Measurements from ENCODE around the gene PPIE. TPM values are rescaled to one million over a fixed set of nuclear protein-coding genes. Genes with fewer than 3 reads are reported as not detected.
"Not testable (repeated sequence)": the region's sequence is repeated elsewhere in the genome, so short reads cannot be mapped to it uniquely, and the experiment has no call there.

The PPIE gene
- total and polyA plus RNA-seq, 5 donors = 30.8 to 37.6 (median 34.3) TPM

DNA sequence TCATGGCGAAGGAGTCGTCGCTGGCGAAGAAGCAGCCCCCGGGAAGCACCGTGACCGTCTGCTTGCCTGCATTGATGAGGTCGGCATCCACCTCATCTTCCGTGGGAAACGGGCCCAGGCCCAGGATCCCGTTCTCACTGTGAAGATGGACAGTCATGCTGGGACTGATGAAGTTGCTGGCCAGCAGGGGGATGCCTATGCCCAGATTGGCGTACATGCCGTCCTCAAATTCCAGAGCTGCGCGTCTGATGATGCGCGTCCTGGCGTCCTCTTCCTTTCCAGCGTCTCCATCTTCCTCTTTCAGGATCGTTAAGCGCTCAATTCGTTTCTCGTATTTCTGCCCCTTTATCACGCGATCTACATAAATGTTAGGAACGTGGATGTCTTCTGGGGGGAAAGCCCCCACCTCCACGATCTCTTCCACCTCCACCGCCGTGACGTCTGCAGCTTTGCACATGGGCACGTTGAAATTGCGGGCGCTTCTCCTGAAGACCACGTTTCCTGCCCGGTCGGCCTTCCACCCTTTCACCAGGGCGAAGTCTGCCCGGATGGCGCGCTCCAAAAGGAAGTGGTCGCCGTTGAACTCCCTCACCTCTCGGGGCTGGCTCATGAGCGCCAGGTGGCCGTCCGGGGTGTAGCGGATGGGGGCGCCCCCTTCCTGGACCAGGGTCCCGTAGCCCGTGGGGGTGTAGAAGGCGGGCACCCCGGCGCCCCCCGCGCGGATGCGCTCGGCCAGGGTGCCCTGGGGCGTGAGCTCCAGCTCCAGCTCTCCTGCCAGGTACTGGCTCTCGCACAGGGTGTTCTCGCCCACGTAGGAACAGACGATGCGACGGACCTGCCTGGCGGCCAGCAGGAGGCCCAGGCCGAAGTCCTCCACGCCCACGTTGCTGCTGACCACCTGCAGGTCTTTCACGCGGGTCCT lies 31.7 kb downstream of the PPIE start:
- H3K4me1 ChIP-seq (ENCODE audit: control insufficient read depth, insufficient read depth, low read length); intact Hi-C loops (cut with DNase I); H3K27ac ChIP-seq (ENCODE audit: low read length); H3K4me3 ChIP-seq (ENCODE audit: low read length); H3K9me3 ChIP-seq (ENCODE audit: control insufficient read depth, low read length); H3K27me3 ChIP-seq (ENCODE audit: control insufficient read depth, insufficient read depth); DNase-seq: not testable (repeated sequence)
- ATAC-seq = peak; percentile 50 to 66
- WGBS = 5% methylated on average over 21 of the region's 71 CpGs

DNA sequence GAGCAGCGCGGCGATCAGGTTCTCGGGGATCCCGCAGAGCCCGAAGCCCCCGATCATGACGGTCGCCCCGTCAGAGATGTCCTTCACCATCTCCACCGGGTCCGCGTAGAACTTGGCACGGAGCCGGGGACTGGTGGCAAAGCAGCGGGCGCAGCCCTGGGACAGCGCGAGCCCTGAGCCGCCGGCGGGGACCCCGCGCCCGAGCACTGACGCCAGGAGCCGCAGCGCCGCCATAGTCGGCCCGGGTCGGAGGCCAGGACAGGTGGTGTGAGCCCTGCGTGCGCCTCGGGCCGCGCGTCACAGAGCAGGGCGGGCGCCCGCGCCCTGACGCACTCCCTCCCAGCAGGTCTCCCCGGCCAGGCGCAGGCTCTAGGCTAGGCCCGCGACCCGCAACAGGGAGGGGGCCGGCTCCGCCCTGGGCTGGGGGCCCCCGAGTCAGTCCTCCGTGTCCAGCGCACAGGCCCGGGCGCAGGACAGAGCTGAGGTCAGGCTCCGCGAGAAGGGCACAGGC lies 32.4 kb downstream of the PPIE start, which contains the start of gene OXCT2:
Gene OXCT2 (minus strand): TSS at position 327 of the 511 bp plus-strand sequence. CDS start 93 bp downstream, at position 234.
- H3K4me1 ChIP-seq (ENCODE audit: control insufficient read depth, insufficient read depth, low read length); H3K27me3 ChIP-seq (ENCODE audit: control insufficient read depth, insufficient read depth); H3K27ac ChIP-seq (ENCODE audit: low read length); H3K4me3 ChIP-seq (ENCODE audit: low read length); H3K9me3 ChIP-seq (ENCODE audit: control insufficient read depth, low read length); DNase-seq; intact Hi-C loops (cut with DNase I): not testable (repeated sequence)
- peak; percentile 4 to 49 for ATAC-seq
- WGBS = 4% methylated on average over 30 of the region's 57 CpGs

DNA sequence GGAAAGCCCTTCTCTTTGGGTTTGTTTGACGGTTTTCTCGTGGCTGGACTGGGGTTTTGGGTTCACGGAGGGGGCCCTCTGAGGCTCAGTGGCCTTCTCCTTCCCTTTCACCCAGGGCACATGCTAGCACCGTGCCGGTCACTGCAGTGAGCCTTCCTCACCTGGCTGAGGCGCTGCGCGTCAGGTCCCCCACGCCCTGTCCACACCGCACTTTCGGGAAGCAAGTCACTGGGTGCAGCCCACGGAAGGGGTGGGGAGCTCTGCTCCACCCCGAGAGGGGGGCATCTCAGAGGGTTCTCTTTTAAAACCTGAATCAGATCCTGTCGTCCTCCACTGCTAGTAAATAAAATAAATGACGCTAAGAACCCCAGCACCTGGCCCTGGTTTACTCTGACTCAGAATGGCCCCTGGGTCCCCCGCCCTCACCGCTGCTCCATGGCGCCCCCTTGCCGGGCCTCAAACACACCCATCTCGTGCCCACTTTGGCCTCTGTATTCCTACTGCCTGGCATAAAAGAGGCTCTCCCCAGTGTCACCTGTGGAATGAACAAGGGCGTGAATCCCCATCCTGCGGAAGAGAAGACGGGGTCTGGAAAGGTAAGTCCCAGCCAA lies 34.8 kb downstream of the PPIE start:
- H3K27me3 ChIP-seq (ENCODE audit: control insufficient read depth, insufficient read depth); ATAC-seq; intact Hi-C loops (cut with DNase I); H3K4me1 ChIP-seq (ENCODE audit: control insufficient read depth, insufficient read depth, low read length); H3K4me3 ChIP-seq (ENCODE audit: low read length); H3K9me3 ChIP-seq (ENCODE audit: control insufficient read depth, low read length); DNase-seq; H3K27ac ChIP-seq (ENCODE audit: low read length): not testable (repeated sequence)
- 14% methylated on average over 3 of the region's 23 CpGs for WGBS

- H3K9me3 ChIP-seq (ENCODE audit: control insufficient read depth, low read length); intact Hi-C loops (cut with DNase I); H3K4me3 ChIP-seq (ENCODE audit: low read length); H3K4me1 ChIP-seq (ENCODE audit: control insufficient read depth, insufficient read depth, low read length); ATAC-seq; H3K27me3 ChIP-seq (ENCODE audit: control insufficient read depth, insufficient read depth); DNase-seq; H3K27ac ChIP-seq (ENCODE audit: low read length): not testable (repeated sequence)
- 84% methylated on average over 11 of the region's 11 CpGs for WGBS
Measured at GRCh38 chr1:39775141-39775540, 36.5 kb downstream of the PPIE start.

DNA sequence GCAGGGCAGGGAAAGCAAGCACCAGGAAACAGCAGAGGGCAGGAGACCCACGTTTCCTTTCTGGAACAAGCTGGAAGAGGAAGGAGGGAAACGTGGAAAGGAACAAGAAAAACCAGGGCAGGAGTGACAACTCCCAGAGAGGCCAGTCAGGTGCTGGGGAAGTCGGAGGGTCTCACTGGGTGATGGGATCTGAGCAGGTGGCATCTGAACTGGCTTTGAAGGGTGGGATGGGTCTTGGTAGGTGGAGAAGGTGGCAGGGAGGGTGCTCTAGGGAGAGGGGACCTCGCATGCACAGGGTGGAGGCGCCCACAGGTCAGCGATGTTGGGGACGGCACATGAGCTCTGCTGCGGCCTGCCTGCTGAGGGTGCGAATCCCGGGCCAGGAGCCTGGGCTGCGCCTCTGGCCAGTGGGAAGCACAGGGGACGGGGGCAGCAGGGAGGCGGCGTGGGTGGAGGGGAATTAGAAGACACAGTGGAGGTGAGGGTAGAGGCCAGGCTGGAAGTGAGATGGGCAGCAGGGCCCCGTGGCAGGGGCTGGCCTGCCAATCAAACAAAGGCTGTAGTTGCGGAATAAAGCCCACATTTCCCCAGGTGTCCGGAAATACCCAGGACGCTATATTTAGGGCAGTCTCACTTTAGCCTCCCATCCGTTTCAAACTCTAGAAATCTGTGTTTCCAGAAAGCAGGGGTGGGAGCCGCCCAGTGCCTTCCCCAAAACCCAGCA lies 37.2 kb downstream of the PPIE start:
- DNase-seq; H3K27ac ChIP-seq (ENCODE audit: low read length); intact Hi-C loops (cut with DNase I); H3K4me1 ChIP-seq (ENCODE audit: control insufficient read depth, insufficient read depth, low read length); H3K4me3 ChIP-seq (ENCODE audit: low read length); H3K27me3 ChIP-seq (ENCODE audit: control insufficient read depth, insufficient read depth); H3K9me3 ChIP-seq (ENCODE audit: control insufficient read depth, low read length): not testable (repeated sequence)
- WGBS = 80% methylated on average over 15 of the region's 20 CpGs
- peak in 1 of 2 donors; percentile 13 for ATAC-seq

- Histone ChIP-seq H3K4me3 (ENCODE audit: low read length) (no peak overlapping the region), H3K27me3 (ENCODE audit: control insufficient read depth, insufficient read depth) (no peaks in the 10 kb centered on the region), H3K4me1 (ENCODE audit: control insufficient read depth, insufficient read depth, low read length) (no peaks in the 10 kb centered on the region), H3K27ac (ENCODE audit: low read length) (no peak overlapping the region), H3K9me3 (ENCODE audit: control insufficient read depth, low read length) (no peaks in the 10 kb centered on the region)
- DNase-seq (no peak), ATAC-seq (no peak)
- WGBS = 61% methylated on average over 12 of the region's 12 CpGs
- intact Hi-C loops (cut with DNase I) = no loop called here
Measured at GRCh38 chr1:39776400-39776713, 37.7 kb downstream of the PPIE start.

- ATAC-seq = no peak
- Histone ChIP-seq H3K4me3 (ENCODE audit: low read length) (no peak overlapping the region), H3K27me3 (ENCODE audit: control insufficient read depth, insufficient read depth) (no peaks in the 10 kb centered on the region), H3K4me1 (ENCODE audit: control insufficient read depth, insufficient read depth, low read length) (no peaks in the 10 kb centered on the region), H3K27ac (ENCODE audit: low read length) (no peak overlapping the region), H3K9me3 (ENCODE audit: control insufficient read depth, low read length) (no peaks in the 10 kb centered on the region)
- intact Hi-C loops (cut with DNase I) = no loop called here
- WGBS = 80% methylated on average over 4 of the region's 4 CpGs
- no peak for DNase-seq
Measured at GRCh38 chr1:39776886-39777285, 38.2 kb downstream of the PPIE start.

DNA sequence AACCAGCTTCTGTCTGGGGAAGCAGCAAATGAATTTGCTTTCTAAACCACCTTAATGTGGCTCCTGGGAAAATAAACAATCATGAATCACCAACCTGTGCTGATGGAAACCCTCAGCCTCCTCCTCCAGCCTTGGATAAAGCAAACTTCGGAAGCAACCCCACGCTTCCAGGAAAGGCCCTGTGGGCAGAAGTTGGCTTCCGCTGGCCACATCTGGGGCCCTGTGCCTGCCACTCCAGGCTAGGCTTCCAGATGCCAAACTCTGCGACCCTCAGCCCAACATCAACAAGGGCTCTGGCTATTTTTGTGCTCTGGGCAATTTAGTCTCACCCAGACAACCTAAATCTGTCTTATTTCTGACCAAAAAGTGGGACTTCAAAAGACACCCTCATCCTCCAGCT lies 38.6 kb downstream of the PPIE start:
- Histone ChIP-seq H3K27ac (ENCODE audit: low read length) (no peak overlapping the region), H3K4me1 (ENCODE audit: control insufficient read depth, insufficient read depth, low read length) (no peaks in the 10 kb centered on the region), H3K4me3 (ENCODE audit: low read length) (no peak overlapping the region), H3K9me3 (ENCODE audit: control insufficient read depth, low read length) (no peaks in the 10 kb centered on the region), H3K27me3 (ENCODE audit: control insufficient read depth, insufficient read depth) (no peaks in the 10 kb centered on the region)
- intact Hi-C loops (cut with DNase I) = no loop called here
- no peak for DNase-seq
- ATAC-seq = no peak
- 77% methylated on average over 4 of the region's 4 CpGs for WGBS

DNA sequence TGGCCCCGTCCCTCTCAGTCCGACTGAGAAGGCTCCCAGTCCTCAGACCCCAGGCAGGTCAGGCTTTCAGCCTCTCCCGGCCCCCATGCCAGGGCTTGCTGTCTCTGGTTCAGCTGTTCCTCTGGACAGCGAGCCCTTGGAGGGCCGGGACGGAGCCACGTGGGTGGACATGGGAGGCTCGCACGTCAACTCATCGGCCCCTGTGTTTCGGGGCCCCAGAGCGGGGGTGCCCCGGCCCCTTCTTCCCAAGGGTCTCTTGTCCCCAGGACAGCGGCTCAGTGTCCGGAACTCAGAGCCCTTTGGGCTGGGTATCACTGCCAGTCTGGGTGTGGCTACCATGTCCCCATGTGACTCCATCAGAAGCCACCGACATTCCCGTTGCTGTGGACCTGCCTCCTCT lies 39.2 kb downstream of the PPIE start:
- H3K27me3 ChIP-seq (ENCODE audit: control insufficient read depth, insufficient read depth); H3K4me3 ChIP-seq (ENCODE audit: low read length); H3K9me3 ChIP-seq (ENCODE audit: control insufficient read depth, low read length); DNase-seq; ATAC-seq; H3K4me1 ChIP-seq (ENCODE audit: control insufficient read depth, insufficient read depth, low read length); H3K27ac ChIP-seq (ENCODE audit: low read length); intact Hi-C loops (cut with DNase I): not testable (repeated sequence)
- WGBS = 88% methylated on average over 15 of the region's 17 CpGs

DNA sequence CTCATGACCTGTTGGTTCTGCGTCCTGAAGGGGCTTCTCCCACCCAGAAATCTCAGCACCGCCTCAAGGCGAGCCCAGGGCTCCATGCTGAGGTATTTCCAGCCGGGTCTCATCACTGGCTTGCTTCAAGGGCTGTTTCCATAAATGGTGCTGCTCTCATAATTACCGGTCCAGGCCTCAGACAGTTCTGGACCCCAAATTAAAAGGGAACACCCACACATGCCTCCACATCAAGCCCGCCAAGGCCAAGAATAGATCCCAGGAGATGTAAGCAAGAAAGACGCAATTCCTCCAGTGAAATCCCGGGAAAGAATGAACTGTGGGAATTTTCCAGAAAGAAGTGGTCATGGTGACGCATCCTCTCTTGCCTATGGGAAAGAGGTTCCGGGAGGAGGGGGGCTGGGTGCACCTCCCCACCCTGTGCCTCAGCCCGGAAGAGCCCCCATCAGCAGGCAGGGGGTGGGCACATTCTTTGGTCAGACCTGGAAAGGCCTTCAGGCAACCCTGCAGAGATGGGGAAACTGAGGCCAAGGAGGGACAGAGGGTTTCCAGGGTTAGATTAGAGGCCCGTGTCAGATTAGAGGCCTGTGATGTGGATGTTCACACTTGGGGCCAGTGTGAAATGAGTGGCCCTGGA lies 39.9 kb downstream of the PPIE start:
- intact Hi-C loops (cut with DNase I); H3K27me3 ChIP-seq (ENCODE audit: control insufficient read depth, insufficient read depth); H3K9me3 ChIP-seq (ENCODE audit: control insufficient read depth, low read length); H3K27ac ChIP-seq (ENCODE audit: low read length); ATAC-seq; H3K4me1 ChIP-seq (ENCODE audit: control insufficient read depth, insufficient read depth, low read length); DNase-seq; H3K4me3 ChIP-seq (ENCODE audit: low read length): not testable (repeated sequence)
- WGBS = 80% methylated on average over 12 of the region's 12 CpGs
